Left colon (tissue), 2 donors: Measurements from ENCODE around the gene SKA1. TPM values are rescaled to one million over a fixed set of nuclear protein-coding genes. Genes with fewer than 3 reads are reported as not detected.

Experiments
- ATAC-seq: fragments of 200-7000 bp; cut with Tn5 transposase; one replicate; pipeline ENCODE4 v1.9.1; 2020; ENCODE audit warnings: mild to moderate bottlenecking, moderate library complexity
- DNase-seq, 2 donors: peaks; one replicate each; pipeline ENCODE4 v3.0.0-alpha.2; 2020
- intact Hi-C, 2 donors: fragments of 100-400 bp; cut with DNase I in 1 of 2; cut with micrococcal nuclease in 1 of 2; formaldehyde crosslinking; loops; one replicate each; pipeline versions ENCODE4 v1.11.2 to v1.14.0; 2022; cut with DNase I, micrococcal nuclease
- long read RNA-seq: library from polyadenylated mRNA; unstranded; transcript quantifications from one replicate; pipeline ENCODE4 v2.0.0, GENCODE V29; 2021
- total RNA-seq, 2 donors: library from RNA; stranded (reverse); fragmentation: NEBNext Ultra II Directional; extraction: Animal tissue kit (Norgen Biotek cat#: 25700); gene quantifications; one replicate each; pipeline ENCODE4 v1.2.1, GENCODE V29; 2021
- donor health status: DM: no; HTN: no; CAD: no.
- donor health status: DM: yes; HTN: yes; CAD: no.

The SKA1 gene, protein sequence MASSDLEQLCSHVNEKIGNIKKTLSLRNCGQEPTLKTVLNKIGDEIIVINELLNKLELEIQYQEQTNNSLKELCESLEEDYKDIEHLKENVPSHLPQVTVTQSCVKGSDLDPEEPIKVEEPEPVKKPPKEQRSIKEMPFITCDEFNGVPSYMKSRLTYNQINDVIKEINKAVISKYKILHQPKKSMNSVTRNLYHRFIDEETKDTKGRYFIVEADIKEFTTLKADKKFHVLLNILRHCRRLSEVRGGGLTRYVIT
- total RNA-seq = 1 to 10 TPM; 1.0 to 3.8 TPM
- long read RNA-seq, partial matches to known transcripts = 0 of 3 reads
- long read RNA-seq, other reads (novel, unspliced or antisense) = 0 of 3 reads

- intact Hi-C loops = no loop called here
- DNase-seq (peak; percentile 91 to 96), ATAC-seq (peak; percentile 96)
Observed at GRCh38 chr18:50374753-50375391, at the start of gene SKA1. Gene SKA1 (plus strand): TSS chr18:50375046. CDS start chr18:50375831, 785 bp downstream.

- intact Hi-C loops = no loop called here
- ATAC-seq (no peak), DNase-seq (no peak)
Observed at GRCh38 chr18:50327983-50328382, 46.9 kb upstream of the SKA1 start.

GRCh38 chr18:50330176-50330575 lies 44.7 kb upstream of the SKA1 start:
- intact Hi-C loops = no loop called here
- ATAC-seq (no peak), DNase-seq (no peak)

GRCh38 chr18:50331691-50332090 lies 43.2 kb upstream of the SKA1 start:
- ATAC-seq (no peak), DNase-seq (no peak)
- intact Hi-C loops = no loop called here

GRCh38 chr18:50334546-50335152 lies 40.2 kb upstream of the SKA1 start:
- ATAC-seq (no peak), DNase-seq (no peak)
- intact Hi-C loops = no loop called here

DNA sequence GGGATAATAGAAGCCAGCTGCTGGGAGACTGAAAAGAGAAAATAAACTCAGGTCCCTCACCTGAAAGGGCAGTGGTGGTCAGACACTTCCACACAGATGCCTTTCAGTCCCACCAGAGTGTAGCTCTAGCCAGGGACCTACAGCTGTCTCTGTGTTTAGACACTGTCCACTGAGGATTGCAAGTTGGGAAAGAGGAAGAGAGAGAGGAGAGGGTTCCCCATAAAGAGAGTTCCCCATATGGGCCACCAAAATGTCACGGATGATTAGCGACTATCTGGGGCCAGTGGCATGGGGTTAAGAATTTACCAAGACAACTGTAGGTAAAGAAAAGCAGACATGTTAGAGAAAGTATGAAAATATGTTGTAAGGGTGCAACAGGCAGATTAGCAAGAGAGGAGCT lies 36.7 kb upstream of the SKA1 start:
- ATAC-seq (no peak), DNase-seq (no peak)
- intact Hi-C loops = no loop called here

GRCh38 chr18:50338715-50339114 lies 36.1 kb upstream of the SKA1 start:
- intact Hi-C loops = no loop called here
- DNase-seq = no peak
- ATAC-seq = no peak

DNA sequence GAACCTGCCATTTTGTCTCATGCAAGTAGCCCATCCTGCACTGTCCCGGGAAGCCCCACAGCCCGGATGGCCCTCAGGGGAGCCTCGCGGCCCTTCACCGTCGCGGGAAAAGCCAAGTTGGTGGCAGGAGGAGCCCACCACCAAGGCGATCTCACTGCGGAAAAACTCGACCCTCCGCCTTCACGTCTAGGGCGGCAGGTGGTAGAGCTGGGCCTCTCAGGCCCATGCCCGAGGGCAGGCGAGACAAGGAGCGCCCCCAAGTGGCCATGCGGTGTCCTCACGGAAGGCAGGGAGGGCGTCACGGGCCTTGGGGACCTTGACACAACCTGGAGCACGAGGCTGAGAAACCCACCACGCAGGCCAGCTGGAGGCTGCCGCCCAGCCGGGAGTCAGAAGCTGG lies 34.8 kb upstream of the SKA1 start:
- no peak for ATAC-seq

DNA sequence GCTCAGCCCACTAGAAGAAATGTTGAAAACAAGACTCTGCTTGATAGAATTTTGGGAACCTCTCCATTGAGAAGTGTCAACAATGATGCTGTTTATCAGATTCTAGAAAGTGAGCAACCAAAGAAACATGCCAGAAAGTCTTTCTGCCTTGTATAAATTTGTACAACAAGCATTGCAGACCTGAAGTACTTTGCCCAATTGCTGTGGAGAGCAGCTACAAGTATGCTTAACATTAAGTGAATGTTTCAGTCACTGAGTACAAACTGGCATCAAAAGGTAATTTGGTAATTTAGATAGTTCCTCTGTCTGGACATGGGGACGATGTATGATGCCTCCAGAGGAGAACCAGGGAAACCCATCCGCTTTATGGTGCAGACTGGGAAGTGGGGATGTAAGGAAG lies 33.4 kb upstream of the SKA1 start:
- intact Hi-C loops = no loop called here
- ATAC-seq (no peak), DNase-seq (no peak)

More for the DNA sequence above, 34.8 kb upstream of the SKA1 start:
- intact Hi-C loops = no loop called here
- no peak for DNase-seq

GRCh38 chr18:50350699-50351098 lies 24.1 kb upstream of the SKA1 start:
- intact Hi-C loops = no loop called here
- ATAC-seq = no peak
- DNase-seq = no peak

DNA sequence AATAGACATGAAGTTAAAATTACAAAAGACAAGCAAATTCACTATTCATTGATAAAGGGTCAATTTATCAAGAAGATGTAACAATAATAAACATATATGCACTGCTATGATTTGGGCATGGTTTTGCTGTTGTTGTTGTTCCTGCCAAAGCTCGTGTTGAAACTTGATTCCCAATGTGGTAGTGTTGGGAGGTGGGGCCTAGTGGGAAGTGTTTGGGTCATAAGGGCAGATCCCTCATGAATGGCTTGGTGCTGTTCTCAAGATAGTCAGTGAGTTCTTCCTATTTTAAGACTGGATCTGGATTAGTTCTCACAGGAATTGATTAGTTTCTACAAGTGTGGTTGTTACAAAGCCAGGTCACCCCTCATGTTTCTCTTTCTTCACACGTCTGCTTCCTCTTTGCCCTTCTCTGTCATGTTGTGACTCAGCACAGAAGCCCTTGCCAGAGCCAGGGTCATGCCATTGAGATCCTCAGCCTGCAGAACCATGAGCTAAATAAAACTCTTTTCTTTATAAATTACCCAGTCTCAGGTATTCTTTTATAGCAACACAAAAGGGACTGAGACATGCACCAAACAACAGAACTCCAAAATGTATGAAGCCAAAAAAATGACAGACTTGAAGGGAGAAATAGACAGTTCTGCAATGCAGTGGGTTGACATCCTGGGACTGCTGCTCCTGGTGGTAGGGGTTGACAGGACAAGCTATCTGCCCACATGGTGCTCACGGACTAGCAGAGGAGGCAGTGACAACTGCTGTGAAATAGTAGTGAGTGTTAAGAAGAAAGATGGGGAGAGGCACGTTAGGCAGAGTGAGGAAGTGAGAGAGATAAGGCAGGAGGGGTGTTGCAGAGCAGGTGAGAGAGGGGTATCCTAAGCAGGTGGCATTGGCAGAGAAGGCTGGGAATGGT lies 18.6 kb upstream of the SKA1 start:
- no peak for DNase-seq
- intact Hi-C loops = loop anchor here in 1 of 2 donors (5.0 kb wide), 1 partner anchor 139 kb away; no protein-coding TSS in a partner anchor
- ATAC-seq = peak; percentile 41

GRCh38 chr18:50358844-50359243 lies 16.0 kb upstream of the SKA1 start:
- DNase-seq (no peak), ATAC-seq (no peak)
- intact Hi-C loops = loop anchor here in 1 of 2 donors (5.0 kb wide), 1 partner anchor 142 kb away; no protein-coding TSS in a partner anchor

DNA sequence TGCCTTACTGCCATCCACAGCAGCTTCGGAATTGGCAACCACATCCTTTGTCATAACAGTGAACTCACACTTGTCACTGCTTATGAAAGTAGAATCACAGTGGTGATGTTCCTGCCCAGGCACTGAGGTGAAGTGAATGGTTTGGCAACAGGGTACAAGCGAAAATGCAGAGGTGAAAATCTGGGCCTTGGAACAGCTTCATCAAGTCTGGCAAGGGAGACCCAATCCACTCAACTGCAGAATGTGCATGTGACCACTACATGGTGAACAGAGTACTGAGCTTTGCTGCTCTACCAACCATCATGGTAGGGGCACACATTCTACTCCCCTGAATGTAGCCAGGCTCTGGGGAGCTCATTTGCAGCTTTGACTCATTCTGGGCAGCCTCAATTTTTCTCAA lies 15.0 kb upstream of the SKA1 start:
- DNase-seq = no peak
- ATAC-seq = no peak
- intact Hi-C loops = loop anchor here in 1 of 2 donors (5.0 kb wide), 1 partner anchor 143 kb away; no protein-coding TSS in a partner anchor

GRCh38 chr18:50360611-50361010 lies 14.2 kb upstream of the SKA1 start:
- no peak for DNase-seq
- intact Hi-C loops = no loop called here
- ATAC-seq = no peak

GRCh38 chr18:50369672-50370071 lies 5.2 kb upstream of the SKA1 start:
- DNase-seq = no peak
- ATAC-seq = no peak
- intact Hi-C loops = no loop called here

- DNase-seq (no peak), ATAC-seq (no peak)
- intact Hi-C loops = no loop called here
Observed at GRCh38 chr18:50372743-50373142, 2.1 kb upstream of the SKA1 start.

GRCh38 chr18:50373561-50374219 lies 1.2 kb upstream of the SKA1 start:
- intact Hi-C loops = no loop called here
- ATAC-seq = peak; percentile 56
- peak; percentile 21 to 43 for DNase-seq

DNA sequence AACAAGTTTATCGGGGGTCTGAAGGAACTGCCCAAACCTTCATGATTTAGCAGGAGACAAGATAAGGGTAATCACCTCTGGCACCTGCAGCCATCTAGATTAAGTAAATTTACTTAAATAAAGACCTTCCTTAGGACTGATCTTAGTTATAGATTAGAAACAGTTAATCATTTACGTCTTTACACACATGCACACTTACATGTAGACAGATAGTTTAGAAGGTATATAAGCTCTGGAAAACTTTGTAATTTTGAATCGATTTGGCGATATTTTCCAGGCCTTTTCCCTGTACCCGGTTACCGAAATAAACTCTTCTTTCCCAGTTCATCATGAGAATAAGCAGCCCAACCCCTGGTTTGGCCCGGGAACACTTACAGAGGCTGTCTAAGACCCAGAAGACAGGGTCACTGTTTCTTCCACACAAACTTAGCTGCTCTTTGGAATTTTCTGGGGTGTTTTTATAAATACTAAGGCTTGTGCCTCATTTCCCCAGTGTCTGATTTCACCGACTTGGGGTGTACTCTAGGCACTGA lies 560 bp upstream of the SKA1 start:
- ATAC-seq = peak; percentile 62
- no peak for DNase-seq
- intact Hi-C loops = no loop called here
